ENCODE data around the gene HMGCL.

DNA sequence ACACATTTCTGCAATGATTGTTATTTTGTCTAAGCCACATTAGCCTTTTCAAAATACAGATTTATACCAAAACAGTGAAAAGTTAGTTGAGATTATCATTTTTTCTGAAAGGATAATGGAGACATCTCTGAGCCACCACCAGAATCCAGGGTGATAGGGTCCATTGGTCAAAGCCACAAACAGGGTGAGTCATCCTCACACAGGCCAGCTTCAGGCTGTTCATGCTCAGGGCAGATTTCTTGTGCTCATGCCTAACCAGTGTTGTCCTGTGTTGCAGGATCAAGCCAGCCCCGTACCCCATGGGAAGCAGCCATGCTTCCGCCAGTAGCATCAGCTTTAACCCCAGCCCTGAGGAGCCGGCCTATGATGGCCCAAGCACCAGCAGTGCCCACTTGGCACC is 68.6 kb downstream of the HMGCL start:
- TF ChIP-seq POLR2A (IDR thresholded peaks at IDR 0.05; ENCODE audit: low read length) (no peak), GATA1 (IDR thresholded peaks at IDR 0.05; ENCODE audit: low read depth, low read length) (no peak)

Measured in erythroblast (primary cell).